ENCODE data around the gene AMPH.
"Not testable (repeated sequence)": the region's sequence is repeated elsewhere in the genome, so short reads cannot be mapped to it uniquely, and the experiment has no call there.

- TF ChIP-seq TEAD4, FOXK1 (CRISPR knock-in tag; IDR thresholded peaks at IDR 0.05): not testable (repeated sequence)
These were observed 286.4 kb downstream of the AMPH start for GRCh38 chr7:38344741-38345140.
